OCI-LY3 (cell line): Measurements from ENCODE around the gene MIP.
"Not testable (repeated sequence)": the region's sequence is repeated elsewhere in the genome, so short reads cannot be mapped to it uniquely, and the experiment has no call there.

Experiments
- CTCF ChIP-seq: fragments of 200-600, 300-600 bp; sonication (generic); IDR thresholded peaks from 2 replicates; pipeline ENCODE4 v1.5.1; 2014; ENCODE audit warnings: antibody characterized with exemption, low read length, low read depth
- EZH2phosphoT487 ChIP-seq: fragments of 200-600 bp; shearing (Covaris generic); IDR thresholded peaks from 2 replicates; pipeline ENCODE4 v1.6.1; 2018; ENCODE audit warnings: antibody characterized with exemption, mixed run types, low read depth

GRCh38 chr12:56499879-56500278 is 45.4 kb upstream of the MIP start:
- not testable (repeated sequence) for TF ChIP-seq CTCF, EZH2phosphoT487
